SKM-1 treated with dmso at 0.1 percent for 144 hours (cell line): ENCODE results near the gene ADGRA3.
"Not testable (repeated sequence)": the region's sequence is repeated elsewhere in the genome, so short reads cannot be mapped to it uniquely, and the experiment has no call there.

Experiments
- DNase-seq: peaks from one replicate; lab custom pipeline; 2025; ENCODE audit not compliant: unreplicated experiment; lab: John Stamatoyannopoulos, UW

The ADGRA3 gene

GRCh38 chr4:22480675-22481327 is 35.1 kb downstream of the ADGRA3 start:
- DNase-seq, result no peak

GRCh38 chr4:22478426-22478825 is 37.4 kb downstream of the ADGRA3 start:
- no peak for DNase-seq

GRCh38 chr4:22477813-22478182 is 38.1 kb downstream of the ADGRA3 start:
- DNase-seq, result no peak

- DNase-seq, result no peak
Observed at GRCh38 chr4:22477136-22477812, 38.6 kb downstream of the ADGRA3 start.

- no peak for DNase-seq
Observed at GRCh38 chr4:22476011-22476410, 39.9 kb downstream of the ADGRA3 start.

- not testable (repeated sequence) for DNase-seq
Observed at GRCh38 chr4:22475311-22475646, 40.6 kb downstream of the ADGRA3 start.

GRCh38 chr4:22474636-22475310 is 41.1 kb downstream of the ADGRA3 start:
- DNase-seq, result no peak

GRCh38 chr4:22473268-22473667 is 42.6 kb downstream of the ADGRA3 start:
- DNase-seq, result no peak

- no peak for DNase-seq
Observed at GRCh38 chr4:22471999-22472461, 43.8 kb downstream of the ADGRA3 start.

GRCh38 chr4:22471419-22471818 is 44.4 kb downstream of the ADGRA3 start:
- DNase-seq, result no peak

- no peak for DNase-seq
Observed at GRCh38 chr4:22466581-22466980, 49.3 kb downstream of the ADGRA3 start.

GRCh38 chr4:22465996-22466395 is 49.9 kb downstream of the ADGRA3 start:
- no peak for DNase-seq

GRCh38 chr4:22465349-22465748 is 50.5 kb downstream of the ADGRA3 start:
- DNase-seq, result no peak

- no peak for DNase-seq
Observed at GRCh38 chr4:22463179-22463578, 52.7 kb downstream of the ADGRA3 start.

GRCh38 chr4:22462688-22463087 is 53.2 kb downstream of the ADGRA3 start:
- no peak for DNase-seq

GRCh38 chr4:22460266-22460665 is 55.6 kb downstream of the ADGRA3 start:
- DNase-seq, result no peak

GRCh38 chr4:22458098-22458497 is 57.8 kb downstream of the ADGRA3 start:
- no peak for DNase-seq

- DNase-seq, result no peak
Observed at GRCh38 chr4:22457348-22457747, 58.5 kb downstream of the ADGRA3 start.

- no peak for DNase-seq
Observed at GRCh38 chr4:22456291-22456690, 59.6 kb downstream of the ADGRA3 start.

GRCh38 chr4:22454955-22455354 is 60.9 kb downstream of the ADGRA3 start:
- no peak for DNase-seq

- no peak for DNase-seq
Observed at GRCh38 chr4:22454216-22454838, 61.5 kb downstream of the ADGRA3 start.

GRCh38 chr4:22444813-22445212 is 71.1 kb downstream of the ADGRA3 start:
- no peak for DNase-seq
